Measurements from ENCODE around the gene MAPT.

MAPT gene

GRCh38 chr17:45992904-45993303 lies 98.5 kb downstream of the MAPT start:
- TF ChIP-seq CTCF (IDR thresholded peaks at IDR 0.05; ENCODE audit: low read depth, low read length), result no peak
- no peak for DNase-seq (ENCODE audit: extremely low read depth, low read depth)

- no peak for DNase-seq (ENCODE audit: extremely low read depth, low read depth)
Measured at GRCh38 chr17:45993962-45994627, 99.7 kb downstream of the MAPT start.

GRCh38 chr17:45994987-45995386 lies 100.6 kb downstream of the MAPT start:
- TF ChIP-seq CTCF (IDR thresholded peaks at IDR 0.05; ENCODE audit: low read depth, low read length), result no peak
- no peak for DNase-seq (ENCODE audit: extremely low read depth, low read depth)

More at GRCh38 chr17:45993962-45994627, 99.7 kb downstream of the MAPT start:
- TF ChIP-seq CTCF (IDR thresholded peaks at IDR 0.05; ENCODE audit: low read depth, low read length), result no peak

GRCh38 chr17:45995627-45996270 lies 101.4 kb downstream of the MAPT start:
- no peak for TF ChIP-seq CTCF (IDR thresholded peaks at IDR 0.05; ENCODE audit: low read depth, low read length)
- no peak for DNase-seq (ENCODE audit: extremely low read depth, low read depth)

- no peak for TF ChIP-seq CTCF (IDR thresholded peaks at IDR 0.05; ENCODE audit: low read depth, low read length)
- DNase-seq (ENCODE audit: extremely low read depth, low read depth), result no peak
Measured at GRCh38 chr17:45996282-45996937, 102.1 kb downstream of the MAPT start.

GRCh38 chr17:45997166-45997565 lies 102.8 kb downstream of the MAPT start:
- DNase-seq (ENCODE audit: extremely low read depth, low read depth), result no peak
- no peak for TF ChIP-seq CTCF (IDR thresholded peaks at IDR 0.05; ENCODE audit: low read depth, low read length)

GRCh38 chr17:45997624-45998023 lies 103.3 kb downstream of the MAPT start:
- no peak for DNase-seq (ENCODE audit: extremely low read depth, low read depth)
- no peak for TF ChIP-seq CTCF (IDR thresholded peaks at IDR 0.05; ENCODE audit: low read depth, low read length)
